Measurements from ENCODE around the gene ZNF224. TPM values are rescaled to one million over a fixed set of nuclear protein-coding genes. Genes with fewer than 3 reads are reported as not detected.

Gene ZNF224
- total and polyA plus RNA-seq, 2 of the 8 experiments (the other 6 are each of a cell fraction or from before 2014, with no cell fraction given), result 3.7 to 17.2 TPM

DNA sequence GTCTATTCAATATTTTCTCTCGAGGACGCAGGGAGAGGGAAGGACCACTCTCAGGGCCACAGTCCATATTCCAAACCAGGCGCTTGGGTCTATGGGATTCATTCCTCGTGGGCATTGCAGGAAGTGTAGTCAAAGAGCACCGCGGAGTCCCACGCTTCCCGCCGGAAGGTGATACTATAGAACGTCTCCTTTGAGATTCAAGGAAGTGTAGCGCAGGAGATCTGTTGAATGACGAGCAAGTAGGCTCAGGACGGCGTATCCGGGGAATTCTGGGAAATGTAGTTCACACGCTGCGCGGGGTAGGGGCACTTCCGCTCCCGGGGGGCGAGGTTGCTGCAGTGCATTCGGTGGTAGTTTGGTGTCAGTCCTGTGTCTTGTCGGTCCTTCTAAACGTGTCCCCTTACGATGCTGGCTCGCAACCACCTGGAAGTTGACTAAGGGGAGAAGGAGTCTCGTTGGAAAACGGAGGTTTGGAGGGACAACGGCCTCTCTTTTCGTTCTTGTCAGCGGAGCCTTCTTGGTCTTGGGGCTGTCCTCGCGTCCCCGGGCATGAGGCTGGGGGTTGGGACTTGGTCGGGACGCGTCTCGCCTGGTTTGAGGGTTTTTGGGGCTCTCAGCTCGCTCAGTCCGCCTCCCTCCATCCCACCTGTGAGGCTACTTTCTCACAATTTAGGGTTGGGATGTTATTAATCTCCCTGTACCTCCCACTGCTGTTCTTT lies 22.2 kb upstream of the ZNF224 start, which contains the start of gene ZNF284 (continued):
- TF ChIP-seq, protein P1, sequence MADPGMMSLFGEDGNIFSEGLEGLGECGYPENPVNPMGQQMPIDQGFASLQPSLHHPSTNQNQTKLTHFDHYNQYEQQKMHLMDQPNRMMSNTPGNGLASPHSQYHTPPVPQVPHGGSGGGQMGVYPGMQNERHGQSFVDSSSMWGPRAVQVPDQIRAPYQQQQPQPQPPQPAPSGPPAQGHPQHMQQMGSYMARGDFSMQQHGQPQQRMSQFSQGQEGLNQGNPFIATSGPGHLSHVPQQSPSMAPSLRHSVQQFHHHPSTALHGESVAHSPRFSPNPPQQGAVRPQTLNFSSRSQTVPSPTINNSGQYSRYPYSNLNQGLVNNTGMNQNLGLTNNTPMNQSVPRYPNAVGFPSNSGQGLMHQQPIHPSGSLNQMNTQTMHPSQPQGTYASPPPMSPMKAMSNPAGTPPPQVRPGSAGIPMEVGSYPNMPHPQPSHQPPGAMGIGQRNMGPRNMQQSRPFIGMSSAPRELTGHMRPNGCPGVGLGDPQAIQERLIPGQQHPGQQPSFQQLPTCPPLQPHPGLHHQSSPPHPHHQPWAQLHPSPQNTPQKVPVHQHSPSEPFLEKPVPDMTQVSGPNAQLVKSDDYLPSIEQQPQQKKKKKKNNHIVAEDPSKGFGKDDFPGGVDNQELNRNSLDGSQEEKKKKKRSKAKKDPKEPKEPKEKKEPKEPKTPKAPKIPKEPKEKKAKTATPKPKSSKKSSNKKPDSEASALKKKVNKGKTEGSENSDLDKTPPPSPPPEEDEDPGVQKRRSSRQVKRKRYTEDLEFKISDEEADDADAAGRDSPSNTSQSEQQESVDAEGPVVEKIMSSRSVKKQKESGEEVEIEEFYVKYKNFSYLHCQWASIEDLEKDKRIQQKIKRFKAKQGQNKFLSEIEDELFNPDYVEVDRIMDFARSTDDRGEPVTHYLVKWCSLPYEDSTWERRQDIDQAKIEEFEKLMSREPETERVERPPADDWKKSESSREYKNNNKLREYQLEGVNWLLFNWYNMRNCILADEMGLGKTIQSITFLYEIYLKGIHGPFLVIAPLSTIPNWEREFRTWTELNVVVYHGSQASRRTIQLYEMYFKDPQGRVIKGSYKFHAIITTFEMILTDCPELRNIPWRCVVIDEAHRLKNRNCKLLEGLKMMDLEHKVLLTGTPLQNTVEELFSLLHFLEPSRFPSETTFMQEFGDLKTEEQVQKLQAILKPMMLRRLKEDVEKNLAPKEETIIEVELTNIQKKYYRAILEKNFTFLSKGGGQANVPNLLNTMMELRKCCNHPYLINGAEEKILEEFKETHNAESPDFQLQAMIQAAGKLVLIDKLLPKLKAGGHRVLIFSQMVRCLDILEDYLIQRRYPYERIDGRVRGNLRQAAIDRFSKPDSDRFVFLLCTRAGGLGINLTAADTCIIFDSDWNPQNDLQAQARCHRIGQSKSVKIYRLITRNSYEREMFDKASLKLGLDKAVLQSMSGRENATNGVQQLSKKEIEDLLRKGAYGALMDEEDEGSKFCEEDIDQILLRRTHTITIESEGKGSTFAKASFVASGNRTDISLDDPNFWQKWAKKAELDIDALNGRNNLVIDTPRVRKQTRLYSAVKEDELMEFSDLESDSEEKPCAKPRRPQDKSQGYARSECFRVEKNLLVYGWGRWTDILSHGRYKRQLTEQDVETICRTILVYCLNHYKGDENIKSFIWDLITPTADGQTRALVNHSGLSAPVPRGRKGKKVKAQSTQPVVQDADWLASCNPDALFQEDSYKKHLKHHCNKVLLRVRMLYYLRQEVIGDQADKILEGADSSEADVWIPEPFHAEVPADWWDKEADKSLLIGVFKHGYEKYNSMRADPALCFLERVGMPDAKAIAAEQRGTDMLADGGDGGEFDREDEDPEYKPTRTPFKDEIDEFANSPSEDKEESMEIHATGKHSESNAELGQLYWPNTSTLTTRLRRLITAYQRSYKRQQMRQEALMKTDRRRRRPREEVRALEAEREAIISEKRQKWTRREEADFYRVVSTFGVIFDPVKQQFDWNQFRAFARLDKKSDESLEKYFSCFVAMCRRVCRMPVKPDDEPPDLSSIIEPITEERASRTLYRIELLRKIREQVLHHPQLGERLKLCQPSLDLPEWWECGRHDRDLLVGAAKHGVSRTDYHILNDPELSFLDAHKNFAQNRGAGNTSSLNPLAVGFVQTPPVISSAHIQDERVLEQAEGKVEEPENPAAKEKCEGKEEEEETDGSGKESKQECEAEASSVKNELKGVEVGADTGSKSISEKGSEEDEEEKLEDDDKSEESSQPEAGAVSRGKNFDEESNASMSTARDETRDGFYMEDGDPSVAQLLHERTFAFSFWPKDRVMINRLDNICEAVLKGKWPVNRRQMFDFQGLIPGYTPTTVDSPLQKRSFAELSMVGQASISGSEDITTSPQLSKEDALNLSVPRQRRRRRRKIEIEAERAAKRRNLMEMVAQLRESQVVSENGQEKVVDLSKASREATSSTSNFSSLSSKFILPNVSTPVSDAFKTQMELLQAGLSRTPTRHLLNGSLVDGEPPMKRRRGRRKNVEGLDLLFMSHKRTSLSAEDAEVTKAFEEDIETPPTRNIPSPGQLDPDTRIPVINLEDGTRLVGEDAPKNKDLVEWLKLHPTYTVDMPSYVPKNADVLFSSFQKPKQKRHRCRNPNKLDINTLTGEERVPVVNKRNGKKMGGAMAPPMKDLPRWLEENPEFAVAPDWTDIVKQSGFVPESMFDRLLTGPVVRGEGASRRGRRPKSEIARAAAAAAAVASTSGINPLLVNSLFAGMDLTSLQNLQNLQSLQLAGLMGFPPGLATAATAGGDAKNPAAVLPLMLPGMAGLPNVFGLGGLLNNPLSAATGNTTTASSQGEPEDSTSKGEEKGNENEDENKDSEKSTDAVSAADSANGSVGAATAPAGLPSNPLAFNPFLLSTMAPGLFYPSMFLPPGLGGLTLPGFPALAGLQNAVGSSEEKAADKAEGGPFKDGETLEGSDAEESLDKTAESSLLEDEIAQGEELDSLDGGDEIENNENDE (IDR thresholded peaks at IDR 0.05; ENCODE audit: insufficient replicate concordance, low read length), result no peak
- TF ChIP-seq ASH2L (IDR thresholded peaks at IDR 0.05; ENCODE audit: low read length) (no peak), EP300 (IDR thresholded peaks at IDR 0.05; ENCODE audit: borderline replicate concordance in 1 of 2, low read depth in 2 of 2, low read length in 2 of 2) (no peak), HDAC6 (IDR thresholded peaks at IDR 0.05; ENCODE audit: low read depth, low read length) (no peak), CBX5 (IDR thresholded peaks at IDR 0.05; ENCODE audit: low read depth, low read length) (no peak), POLR2AphosphoS5 (IDR thresholded peaks at IDR 0.05; ENCODE audit: low read depth, low read length) (peak; percentile 63; the same call in 1 of the 2 replicates), TAF1 (IDR thresholded peaks at IDR 0.05; ENCODE audit: low read depth, low read length) (peak; percentile 70; the same call in 1 of the 2 replicates), CHD2 (IDR thresholded peaks at IDR 0.05; ENCODE audit: low read length) (no peak), JUND (IDR thresholded peaks at IDR 0.05; ENCODE audit: low read length) (no peak), RXRA (IDR thresholded peaks at IDR 0.05; ENCODE audit: insufficient read depth, low read depth, low read length) (no peak)
- TF ChIP-seq, protein P2, sequence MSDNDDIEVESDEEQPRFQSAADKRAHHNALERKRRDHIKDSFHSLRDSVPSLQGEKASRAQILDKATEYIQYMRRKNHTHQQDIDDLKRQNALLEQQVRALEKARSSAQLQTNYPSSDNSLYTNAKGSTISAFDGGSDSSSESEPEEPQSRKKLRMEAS (IDR thresholded peaks at IDR 0.05), result peak; percentile 84

Data from H1 (cell line).